ENCODE results near the gene LBR. TPM values are rescaled to one million over a fixed set of nuclear protein-coding genes. Genes with fewer than 3 reads are reported as not detected.

The LBR gene
- total RNA-seq, 2 experiments from 2014 or later = 239 to 296 TPM

DNA sequence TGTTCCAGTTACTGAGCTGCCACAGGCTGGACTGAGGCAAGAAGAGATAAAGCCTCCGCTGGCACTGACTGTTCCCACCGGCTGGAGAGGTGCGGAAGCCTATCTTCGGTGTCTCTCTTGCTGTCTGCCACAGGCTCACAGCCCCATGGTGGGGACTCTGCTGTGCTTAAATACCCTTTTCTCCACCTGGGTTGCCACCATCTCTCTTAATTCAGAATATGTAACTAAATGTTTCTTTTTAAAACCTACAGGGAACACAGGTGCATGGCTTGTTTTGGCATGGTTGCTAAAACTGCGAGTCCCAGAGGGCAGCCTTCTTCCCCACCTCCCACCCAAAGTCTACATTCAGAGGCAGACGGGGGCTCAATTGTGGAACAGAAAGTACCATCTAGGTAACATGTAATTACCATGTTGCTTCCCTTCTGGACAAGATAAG lies 8.1 kb upstream of the LBR start:
- Mint-ChIP-seq H3K4me3 (no peak overlapping the region), H3K4me1 (peaks cover 10% of the 10 kb centered on the region), H3K27me3 (peaks cover 11% of the 10 kb centered on the region), H3K36me3 (ENCODE audit: low read depth) (no peaks in the 10 kb centered on the region), H3K27ac (no peak overlapping the region), H3K9me3 (peaks cover 3% of the 10 kb centered on the region)
- no peak for DNase-seq
- ChIA-PET CTCF (no interaction called here), POLR2A (no interaction called here)

DNA sequence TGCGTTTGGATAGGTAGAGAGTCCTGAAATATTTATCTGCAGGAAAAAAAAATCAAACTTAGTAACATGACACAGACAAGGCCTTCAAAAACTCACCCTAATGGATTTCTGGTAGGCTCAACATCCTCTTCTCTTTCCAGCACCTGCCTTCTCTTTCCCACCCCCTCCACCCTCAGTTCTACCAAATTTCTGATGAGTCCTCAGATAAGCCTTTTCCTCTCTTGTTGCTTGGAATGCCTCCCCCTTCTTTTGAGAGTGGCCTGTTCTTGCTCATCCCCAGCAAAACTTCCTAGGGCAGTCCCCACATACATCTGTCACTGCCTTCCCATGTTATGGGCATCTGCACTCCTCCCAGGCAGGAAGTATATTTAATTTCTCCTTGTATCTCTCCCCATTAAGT lies 7.6 kb upstream of the LBR start:
- Mint-ChIP-seq H3K9me3 (peaks cover 3% of the 10 kb centered on the region), H3K27ac (no peak overlapping the region), H3K4me1 (peaks cover 7% of the 10 kb centered on the region), H3K4me3 (no peak overlapping the region), H3K36me3 (ENCODE audit: low read depth) (no peaks in the 10 kb centered on the region), H3K27me3 (peaks cover 11% of the 10 kb centered on the region)
- no peak for DNase-seq
- POLR2A ChIA-PET = no interaction called here
- CTCF ChIA-PET = no interaction called here

DNA sequence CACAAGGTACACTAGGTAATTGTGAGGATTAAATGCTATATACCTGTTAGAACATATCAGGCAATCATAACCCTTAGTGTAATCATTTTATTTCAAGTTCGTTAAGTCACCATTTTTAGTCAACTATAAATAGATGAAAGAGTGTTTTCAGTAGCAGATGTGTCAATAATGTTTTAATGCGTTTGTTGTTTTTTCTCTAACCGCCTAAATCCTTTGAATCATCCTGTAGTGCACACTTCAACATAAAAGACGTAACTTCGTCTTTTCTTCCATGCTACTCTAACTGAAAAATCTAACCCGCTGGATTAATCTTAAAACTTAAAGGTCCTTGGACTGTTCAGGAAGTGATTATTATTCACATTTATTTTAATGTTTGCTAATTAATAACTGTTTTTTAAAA lies 7.2 kb upstream of the LBR start:
- CTCF ChIA-PET = interaction anchor here (1.1 kb wide), 1 partner anchor 8 kb away, joined by 3 read pairs; no protein-coding TSS in a partner anchor
- Mint-ChIP-seq H3K36me3 (ENCODE audit: low read depth) (no peaks in the 10 kb centered on the region), H3K4me3 (no peak overlapping the region), H3K27ac (no peak overlapping the region), H3K9me3 (peaks cover 3% of the 10 kb centered on the region), H3K4me1 (peaks cover 11% of the 10 kb centered on the region), H3K27me3 (peaks cover 11% of the 10 kb centered on the region)
- POLR2A ChIA-PET = no interaction called here
- DNase-seq = no peak

DNA sequence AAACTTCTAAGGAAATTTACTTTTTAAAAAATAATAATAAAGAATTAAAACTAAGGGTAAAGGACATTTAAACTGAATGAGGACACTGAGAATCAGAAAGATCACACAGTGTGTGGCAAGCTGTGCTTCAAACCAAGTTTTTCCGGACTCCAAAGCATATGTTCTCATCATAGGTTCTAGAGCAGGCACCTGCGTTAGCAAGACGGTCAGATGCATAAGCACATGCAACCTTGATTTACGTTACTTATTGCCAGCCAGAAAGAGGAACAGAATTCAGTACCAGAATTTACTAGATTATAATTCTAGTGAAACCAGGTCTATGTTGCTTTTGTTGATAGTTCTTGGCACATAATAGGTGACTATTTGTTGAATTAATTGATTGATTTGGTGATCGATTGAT lies 6.2 kb upstream of the LBR start:
- Mint-ChIP-seq H3K36me3 (ENCODE audit: low read depth) (no peaks in the 10 kb centered on the region), H3K4me3 (no peak overlapping the region), H3K4me1 (peaks cover 19% of the 10 kb centered on the region), H3K27ac (no peak overlapping the region), H3K9me3 (peaks cover 3% of the 10 kb centered on the region), H3K27me3 (peaks cover 11% of the 10 kb centered on the region)
- no peak for DNase-seq
- CTCF ChIA-PET = interaction anchor here (0.9 to 2.6 kb wide), 3 partner anchors 9 to 27 kb away, joined by 3 to 6 read pairs (median 3); no protein-coding TSS in a partner anchor
- POLR2A ChIA-PET = interaction anchor here (0.5 kb wide), 1 partner anchor 143 kb away, joined by 3 read pairs; no protein-coding TSS in a partner anchor

DNA sequence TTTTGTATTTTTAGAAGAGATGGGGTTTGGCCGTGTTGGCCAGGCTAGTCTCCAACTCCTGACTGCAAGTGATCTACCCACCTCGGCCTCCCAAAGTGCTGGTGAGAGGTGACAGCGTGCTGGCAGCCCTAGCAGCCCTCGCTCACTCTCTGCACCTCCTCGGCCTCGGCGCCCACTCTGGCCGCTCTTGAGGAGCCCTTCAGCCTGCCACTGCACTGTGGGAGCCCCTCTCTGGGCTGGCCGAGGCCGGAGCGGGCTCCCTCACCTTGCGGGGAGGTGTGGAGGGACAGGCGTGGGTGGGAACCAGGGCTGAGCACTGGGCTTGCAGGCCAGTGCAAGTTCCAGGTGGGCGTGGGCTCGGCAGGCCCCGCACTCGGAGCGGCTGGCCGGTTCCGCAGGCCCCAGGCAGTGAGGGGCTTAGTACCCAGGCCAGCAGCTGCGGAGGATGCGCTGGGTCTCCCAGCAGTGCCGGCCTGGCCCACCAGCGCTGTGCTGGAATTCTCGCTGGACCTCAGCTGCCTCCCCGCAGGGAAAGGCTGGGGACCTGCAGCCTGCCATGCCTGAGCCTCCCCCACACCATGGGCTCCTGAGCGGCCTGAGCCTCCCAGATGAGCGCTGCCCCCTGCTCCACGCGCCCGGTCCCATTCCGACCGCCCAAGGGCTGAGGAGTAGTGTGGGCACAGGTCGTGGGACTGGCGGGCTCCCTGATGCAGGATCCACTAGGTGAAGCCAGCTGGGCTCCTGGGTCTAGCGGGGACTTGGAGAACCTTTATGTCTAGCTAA lies 3.4 kb upstream of the LBR start:
- Mint-ChIP-seq H3K4me3 (no peak overlapping the region), H3K27ac (no peak overlapping the region), H3K9me3 (peaks cover 3% of the 10 kb centered on the region), H3K4me1 (peaks cover 20% of the 10 kb centered on the region), H3K27me3 (peaks cover 11% of the 10 kb centered on the region), H3K36me3 (ENCODE audit: low read depth) (peaks cover 6% of the 10 kb centered on the region)
- no peak for DNase-seq
- ChIA-PET POLR2A (no interaction called here), CTCF (interaction anchor here (0.7 to 2.6 kb wide), 4 partner anchors 10 to 30 kb away, joined by 4 to 6 read pairs (median 5); no protein-coding TSS in a partner anchor)

DNA sequence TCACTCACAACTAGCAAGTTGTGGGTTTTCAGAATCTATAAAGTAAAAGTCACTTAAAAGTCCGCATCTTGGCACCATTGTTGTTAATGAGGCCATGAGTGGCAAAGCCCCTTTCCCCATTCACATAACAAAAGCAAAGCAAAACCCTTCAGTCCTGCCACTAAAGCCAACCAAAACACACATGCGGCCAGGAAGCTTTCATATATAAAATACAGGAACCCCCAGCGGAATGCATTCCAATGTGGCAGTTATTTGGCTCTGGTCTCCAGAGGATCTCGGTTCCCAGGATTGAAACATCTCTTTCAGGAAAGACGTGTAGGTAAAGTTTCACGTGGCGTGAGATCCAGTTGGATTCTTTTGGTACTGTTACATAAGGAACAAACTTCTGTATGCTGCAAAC lies 2.5 kb upstream of the LBR start:
- ChIA-PET POLR2A (interaction anchor here (2.2 kb wide), 1 partner anchor 14 kb away, joined by 11 read pairs; no protein-coding TSS in a partner anchor), CTCF (interaction anchor here (0.7 to 1.6 kb wide), 3 partner anchors 11 to 341 kb away, joined by 4 to 7 read pairs (median 5); no protein-coding TSS in a partner anchor)
- no peak for DNase-seq
- H3K36me3 Mint-ChIP-seq (ENCODE audit: low read depth) = peaks cover 9% of the 10 kb centered on the region
- peaks cover 3% of the 10 kb centered on the region for H3K9me3 Mint-ChIP-seq
- H3K4me1 Mint-ChIP-seq = peaks cover 29% of the 10 kb centered on the region
- H3K4me3 Mint-ChIP-seq = peak overlapping the region; percentile 0
- H3K27me3 Mint-ChIP-seq = peaks cover 8% of the 10 kb centered on the region
- H3K27ac Mint-ChIP-seq = peak overlapping the region; percentile 25

DNA sequence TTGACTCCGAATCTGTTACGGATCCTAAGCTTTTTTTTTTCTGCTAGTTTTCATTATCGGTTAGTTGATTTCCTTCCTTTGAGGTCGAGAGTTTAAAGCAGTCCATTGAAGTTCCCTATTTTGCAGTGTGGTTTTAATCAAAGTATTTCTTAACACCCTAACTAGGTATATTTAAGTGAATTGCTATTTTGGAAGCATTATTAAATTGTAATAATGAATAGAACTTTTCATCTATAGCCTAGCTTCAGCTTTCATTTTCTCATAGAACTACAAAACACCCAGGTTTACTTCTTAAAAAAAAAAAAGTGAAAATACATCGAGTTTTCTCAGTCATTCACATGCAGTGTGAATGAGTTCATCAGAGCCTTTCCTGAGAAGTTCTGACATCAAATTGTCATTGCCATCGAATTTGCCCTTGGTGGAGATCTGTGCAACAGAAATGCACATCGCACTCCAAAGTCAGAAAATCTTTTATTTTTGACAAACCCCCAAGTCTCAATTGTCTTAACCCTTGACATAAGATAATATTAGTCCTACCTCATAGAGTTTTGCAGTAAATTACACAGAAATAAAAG lies 1.1 kb upstream of the LBR start:
- no peak for DNase-seq
- peak overlapping the region; percentile 90 for H3K4me3 Mint-ChIP-seq
- ChIA-PET CTCF (interaction anchor here (1.1 to 1.6 kb wide), 6 partner anchors 12 to 46 kb away, joined by 3 to 10 read pairs (median 4); no protein-coding TSS in a partner anchor), POLR2A (interaction anchor here (0.9 to 2.2 kb wide), 3 partner anchors 12 to 39 kb away, joined by 3 to 11 read pairs (median 9); no protein-coding TSS in a partner anchor)
- peaks cover 43% of the 10 kb centered on the region for H3K4me1 Mint-ChIP-seq
- peaks cover 17% of the 10 kb centered on the region for H3K36me3 Mint-ChIP-seq (ENCODE audit: low read depth)
- H3K27ac Mint-ChIP-seq = peak overlapping the region; percentile 96
- no peaks in the 10 kb centered on the region for H3K27me3 Mint-ChIP-seq
- H3K9me3 Mint-ChIP-seq = peaks cover 3% of the 10 kb centered on the region

DNA sequence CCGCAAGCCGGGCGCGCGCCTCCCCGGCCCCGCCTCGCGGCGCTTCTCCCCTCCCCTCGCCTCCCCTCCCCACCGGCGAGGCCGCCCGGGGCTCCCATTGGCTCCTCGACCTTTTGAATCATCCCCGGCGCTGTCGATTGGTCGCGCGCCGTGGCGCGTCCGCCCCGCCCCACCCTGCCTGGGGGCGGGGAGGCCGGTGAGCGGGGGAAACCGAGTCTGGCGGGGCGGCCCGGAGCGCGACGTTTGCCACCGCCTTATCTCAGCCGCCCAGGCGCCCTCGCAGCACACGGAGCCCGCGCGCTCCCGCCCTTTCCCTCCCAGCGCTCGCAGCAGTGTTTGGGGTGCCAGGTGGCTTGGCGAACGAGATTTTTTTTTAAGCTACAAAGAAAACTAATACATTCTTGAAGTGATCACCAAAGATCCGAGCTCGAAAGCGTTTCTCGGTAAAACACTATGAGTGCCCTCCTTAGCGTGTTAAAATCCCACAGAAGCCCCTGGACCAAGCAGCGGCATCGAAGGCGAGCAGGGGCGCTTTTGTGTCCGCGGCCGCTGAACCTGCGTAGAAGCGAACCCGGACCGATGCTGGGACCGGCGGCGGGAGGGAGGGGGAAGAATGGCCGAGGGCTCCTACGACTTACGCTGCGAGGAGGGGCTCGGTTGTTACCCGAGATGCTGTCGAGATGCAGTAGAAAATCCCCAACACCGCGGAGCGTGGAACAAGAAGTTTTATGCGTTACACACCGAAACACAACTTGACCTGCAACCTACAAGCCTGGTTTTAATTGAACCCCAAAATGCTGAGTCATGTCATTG lies 436 bp upstream of the LBR start:
- H3K36me3 Mint-ChIP-seq (ENCODE audit: low read depth) = peaks cover 24% of the 10 kb centered on the region
- peak; percentile 93 for DNase-seq
- peak overlapping the region; percentile 90 for H3K4me3 Mint-ChIP-seq
- H3K27me3 Mint-ChIP-seq = no peaks in the 10 kb centered on the region
- CTCF ChIA-PET = interaction anchor here (0.6 to 1.6 kb wide), 8 partner anchors 13 to 378 kb away, joined by 3 to 10 read pairs (median 4); no protein-coding TSS in a partner anchor
- POLR2A ChIA-PET = interaction anchor here (0.9 to 2.2 kb wide), 3 partner anchors 12 to 40 kb away, joined by 3 to 11 read pairs (median 9); no protein-coding TSS in a partner anchor
- H3K27ac Mint-ChIP-seq = peak overlapping the region; percentile 96
- H3K9me3 Mint-ChIP-seq = peaks cover 3% of the 10 kb centered on the region
- H3K4me1 Mint-ChIP-seq = peaks cover 50% of the 10 kb centered on the region

DNA sequence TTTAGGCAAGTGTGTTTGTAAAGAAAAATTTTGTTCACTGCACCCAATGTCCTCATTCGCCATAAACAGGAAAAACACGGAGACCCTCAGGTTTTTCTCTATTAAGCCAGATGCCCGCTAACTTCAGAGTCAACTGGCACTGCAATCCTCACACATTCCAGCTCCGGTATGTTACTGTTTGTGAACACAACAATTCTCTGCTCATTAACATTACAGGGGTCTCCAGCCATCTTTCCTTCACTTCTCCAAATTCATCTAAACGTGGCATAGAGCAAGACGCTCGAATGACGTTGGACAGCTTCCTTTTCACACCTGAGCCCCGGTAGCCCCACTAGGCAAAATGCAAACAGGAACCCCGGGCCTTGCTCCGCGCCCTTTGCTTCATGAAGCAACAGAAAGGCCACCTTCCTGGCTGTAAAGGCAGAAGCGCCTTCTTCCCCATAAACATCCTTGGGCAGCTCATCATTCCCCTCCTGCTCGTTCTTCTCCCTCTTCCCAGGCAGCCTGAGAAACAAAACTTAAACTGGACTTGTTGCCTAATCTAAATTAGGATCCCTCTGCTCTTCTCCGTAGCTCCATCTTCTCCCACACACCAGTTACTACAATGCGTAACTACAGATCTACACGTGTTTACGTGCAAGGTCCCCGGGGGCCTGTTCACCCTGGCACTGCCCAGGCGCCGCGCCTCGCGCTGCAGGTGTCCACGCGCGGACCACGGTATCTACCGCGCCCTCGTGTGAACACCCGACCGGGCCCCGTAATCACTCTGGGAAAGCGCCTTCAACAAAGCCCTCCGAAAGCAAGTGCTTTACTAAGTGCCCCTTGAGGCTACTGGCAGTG lies 1.2 kb downstream of the LBR start:
- no peaks in the 10 kb centered on the region for H3K9me3 Mint-ChIP-seq
- peak overlapping the region; percentile 90 for H3K4me3 Mint-ChIP-seq
- ChIA-PET POLR2A (interaction anchor here (0.5 to 2.2 kb wide), 3 partner anchors 15 to 41 kb away, joined by 3 to 9 read pairs (median 4); no protein-coding TSS in a partner anchor), CTCF (interaction anchor here (1.0 to 2.1 kb wide), 2 partner anchors 14 to 41 kb away, joined by 3 to 5 read pairs; no protein-coding TSS in a partner anchor)
- peak; percentile 52 for DNase-seq
- H3K27ac Mint-ChIP-seq = peak overlapping the region; percentile 95
- peaks cover 64% of the 10 kb centered on the region for H3K4me1 Mint-ChIP-seq
- H3K27me3 Mint-ChIP-seq = no peaks in the 10 kb centered on the region
- peaks cover 40% of the 10 kb centered on the region for H3K36me3 Mint-ChIP-seq (ENCODE audit: low read depth)

DNA sequence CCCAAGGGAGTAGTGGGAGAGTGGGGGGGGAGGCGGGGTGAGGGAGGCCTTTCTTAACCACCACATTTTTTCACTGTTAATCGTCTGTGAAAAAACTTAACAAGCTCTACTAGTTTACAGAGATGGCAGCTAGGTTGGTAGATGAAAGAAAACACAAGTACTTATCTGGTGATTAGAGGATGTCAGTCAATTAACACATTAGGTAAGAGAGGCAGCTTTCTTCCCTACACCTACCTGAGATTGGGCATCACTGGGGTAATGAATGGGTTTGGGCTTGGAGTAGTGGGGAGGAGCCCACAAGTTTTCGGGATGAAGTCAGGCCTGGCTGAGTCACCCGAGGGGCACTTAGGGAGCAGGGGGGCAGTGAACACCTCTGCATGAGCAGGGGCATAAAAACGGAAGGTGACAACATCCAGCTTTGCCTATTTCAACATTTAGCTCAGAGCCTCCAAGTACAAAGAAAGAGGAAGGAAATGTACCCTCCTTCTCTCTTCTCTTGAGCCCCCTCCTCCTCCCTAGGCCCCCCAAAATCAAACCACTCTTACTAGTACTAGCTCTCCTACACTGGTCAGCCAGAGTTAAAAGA lies 2.5 kb downstream of the LBR start:
- DNase-seq = no peak
- no peaks in the 10 kb centered on the region for H3K27me3 Mint-ChIP-seq
- CTCF ChIA-PET = interaction anchor here (0.7 to 2.1 kb wide), 6 partner anchors 15 to 49 kb away, joined by 3 to 7 read pairs (median 4); no protein-coding TSS in a partner anchor
- H3K4me3 Mint-ChIP-seq = peak overlapping the region; percentile 90
- H3K36me3 Mint-ChIP-seq (ENCODE audit: low read depth) = peaks cover 46% of the 10 kb centered on the region
- peak overlapping the region; percentile 70 for H3K27ac Mint-ChIP-seq
- POLR2A ChIA-PET = interaction anchor here (0.6 to 0.9 kb wide), 2 partner anchors 42 to 381 kb away, joined by 3 to 4 read pairs; no protein-coding TSS in a partner anchor
- H3K9me3 Mint-ChIP-seq = no peaks in the 10 kb centered on the region
- H3K4me1 Mint-ChIP-seq = peaks cover 65% of the 10 kb centered on the region

DNA sequence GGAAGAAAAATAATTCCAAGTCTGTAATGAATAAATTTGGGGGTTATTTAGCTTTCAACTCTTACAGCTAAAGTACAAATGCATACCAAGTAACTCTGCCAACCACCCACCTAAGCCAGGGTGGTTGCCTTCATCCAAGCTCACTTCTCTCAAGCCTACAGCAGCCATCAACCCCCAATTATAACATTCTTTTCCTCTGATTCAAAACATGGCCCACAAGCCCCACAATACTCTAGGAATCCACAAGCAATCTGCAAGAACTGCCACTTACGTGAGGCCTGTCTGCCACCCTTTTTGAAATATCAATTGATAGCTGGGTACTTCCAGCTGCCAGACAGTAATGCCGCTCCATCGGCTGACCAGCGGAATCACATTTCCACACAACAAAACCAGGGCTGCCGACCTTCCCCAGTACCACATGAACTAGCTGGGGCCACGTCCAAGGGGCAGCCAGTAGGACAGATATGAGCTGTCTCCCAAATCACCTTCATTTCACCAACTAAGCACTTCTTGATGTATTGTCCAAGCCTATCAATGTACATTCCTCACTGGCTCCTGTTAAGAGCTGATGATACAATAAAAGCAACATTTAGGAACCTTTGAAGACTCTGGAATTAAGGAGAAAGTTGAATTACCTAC lies 3.2 kb downstream of the LBR start:
- Mint-ChIP-seq H3K36me3 (ENCODE audit: low read depth) (peaks cover 51% of the 10 kb centered on the region), H3K27me3 (no peaks in the 10 kb centered on the region), H3K4me1 (peaks cover 63% of the 10 kb centered on the region), H3K4me3 (peak overlapping the region; percentile 41), H3K9me3 (no peaks in the 10 kb centered on the region), H3K27ac (no peak overlapping the region)
- ChIA-PET POLR2A (interaction anchor here (0.6 to 0.9 kb wide), 3 partner anchors 43 to 382 kb away, joined by 3 to 4 read pairs (median 3); no protein-coding TSS in a partner anchor), CTCF (interaction anchor here (0.7 to 2.1 kb wide), 8 partner anchors 10 to 50 kb away, joined by 3 to 7 read pairs (median 3); no protein-coding TSS in a partner anchor)
- DNase-seq = no peak

All from activated CD4-positive, alpha-beta T cell treated with anti-CD3 and anti-CD28 coated beads, Interleukin-2, amount 10 ng/mL, durations not matched to agents 7 days and 5 days (primary cell).